Coronary artery (tissue), 2 donors: ENCODE results near the gene KCNH4.

Experiments used
- DNase-seq: peaks from one replicate; pipeline ENCODE4 v3.0.0-alpha.2; 2017; ENCODE audit warnings: low spot score
- H3K27ac ChIP-seq, 2 donors: fragments of 200-600 bp; sonication (generic); one replicate each; pipeline ENCODE4 v1.5.1; 2016 to 2019
- H3K4me3 ChIP-seq: fragments of 200-600 bp; sonication (generic); 2 replicates; pipeline ENCODE4 v1.5.1; 2016; ENCODE audit warnings: mild to moderate bottlenecking, moderate library complexity
- TF ChIP-seq, protein P1 (sequence below): fragments of 200-600 bp; sonication (generic); IDR thresholded peaks from one replicate; pipeline ENCODE4 v1.5.1; 2019; ENCODE audit warnings: antibody characterized with exemption

Gene KCNH4

GRCh38 chr17:42201458-42201772 is 20.5 kb upstream of the KCNH4 start:
- TF ChIP-seq, protein P1, sequence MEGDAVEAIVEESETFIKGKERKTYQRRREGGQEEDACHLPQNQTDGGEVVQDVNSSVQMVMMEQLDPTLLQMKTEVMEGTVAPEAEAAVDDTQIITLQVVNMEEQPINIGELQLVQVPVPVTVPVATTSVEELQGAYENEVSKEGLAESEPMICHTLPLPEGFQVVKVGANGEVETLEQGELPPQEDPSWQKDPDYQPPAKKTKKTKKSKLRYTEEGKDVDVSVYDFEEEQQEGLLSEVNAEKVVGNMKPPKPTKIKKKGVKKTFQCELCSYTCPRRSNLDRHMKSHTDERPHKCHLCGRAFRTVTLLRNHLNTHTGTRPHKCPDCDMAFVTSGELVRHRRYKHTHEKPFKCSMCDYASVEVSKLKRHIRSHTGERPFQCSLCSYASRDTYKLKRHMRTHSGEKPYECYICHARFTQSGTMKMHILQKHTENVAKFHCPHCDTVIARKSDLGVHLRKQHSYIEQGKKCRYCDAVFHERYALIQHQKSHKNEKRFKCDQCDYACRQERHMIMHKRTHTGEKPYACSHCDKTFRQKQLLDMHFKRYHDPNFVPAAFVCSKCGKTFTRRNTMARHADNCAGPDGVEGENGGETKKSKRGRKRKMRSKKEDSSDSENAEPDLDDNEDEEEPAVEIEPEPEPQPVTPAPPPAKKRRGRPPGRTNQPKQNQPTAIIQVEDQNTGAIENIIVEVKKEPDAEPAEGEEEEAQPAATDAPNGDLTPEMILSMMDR: no peak
- Histone ChIP-seq H3K27ac (peak overlapping the region in 1 of 2 donors; percentile 26), H3K4me3 (no peak overlapping the region)
- DNase-seq: no peak

- no peak for DNase-seq
- Histone ChIP-seq H3K4me3 (no peak overlapping the region), H3K27ac (peak overlapping the region in 1 of 2 donors; percentile 26)
- TF ChIP-seq, protein P1: no peak
Measured at GRCh38 chr17:42200706-42201457, 19.9 kb upstream of the KCNH4 start.

DNA sequence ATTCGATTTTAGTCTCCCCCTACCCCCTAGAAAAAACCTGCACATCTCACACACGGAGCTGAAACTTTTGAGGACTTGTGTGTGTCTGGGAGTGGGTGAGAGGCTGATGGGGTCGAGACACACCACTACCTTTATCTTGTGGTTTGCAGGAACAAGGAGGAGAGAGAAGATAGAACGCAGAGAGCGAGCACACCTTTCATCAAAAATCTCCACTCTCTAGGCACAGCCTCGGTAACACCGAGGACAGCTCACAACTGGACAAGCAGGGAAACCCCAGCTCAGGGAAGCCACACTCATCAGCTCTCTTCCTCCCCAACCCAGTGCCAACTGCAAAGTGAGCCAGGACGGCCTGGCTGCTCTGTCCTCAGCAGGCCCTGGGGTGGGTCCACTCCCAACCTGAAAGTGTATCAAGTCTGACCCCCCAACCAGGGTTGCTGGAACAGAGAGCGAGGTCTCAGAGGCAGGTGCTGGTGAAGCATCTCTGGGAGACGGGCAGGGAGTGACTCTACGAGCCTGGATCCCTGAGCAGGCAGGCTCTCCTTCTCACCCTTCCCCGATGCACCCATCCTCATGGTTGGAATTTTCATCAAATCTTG is 18.6 kb upstream of the KCNH4 start:
- Histone ChIP-seq H3K27ac (peak overlapping the region in 1 of 2 donors; percentile 12), H3K4me3 (no peak overlapping the region)
- TF ChIP-seq, protein P1: no peak
- no peak for DNase-seq

- TF ChIP-seq, protein P1: no peak
- Histone ChIP-seq H3K4me3 (no peak overlapping the region), H3K27ac (peak overlapping the region in 1 of 2 donors; percentile 43)
- no peak for DNase-seq
Measured at GRCh38 chr17:42198897-42199296, 18.0 kb upstream of the KCNH4 start.

DNA sequence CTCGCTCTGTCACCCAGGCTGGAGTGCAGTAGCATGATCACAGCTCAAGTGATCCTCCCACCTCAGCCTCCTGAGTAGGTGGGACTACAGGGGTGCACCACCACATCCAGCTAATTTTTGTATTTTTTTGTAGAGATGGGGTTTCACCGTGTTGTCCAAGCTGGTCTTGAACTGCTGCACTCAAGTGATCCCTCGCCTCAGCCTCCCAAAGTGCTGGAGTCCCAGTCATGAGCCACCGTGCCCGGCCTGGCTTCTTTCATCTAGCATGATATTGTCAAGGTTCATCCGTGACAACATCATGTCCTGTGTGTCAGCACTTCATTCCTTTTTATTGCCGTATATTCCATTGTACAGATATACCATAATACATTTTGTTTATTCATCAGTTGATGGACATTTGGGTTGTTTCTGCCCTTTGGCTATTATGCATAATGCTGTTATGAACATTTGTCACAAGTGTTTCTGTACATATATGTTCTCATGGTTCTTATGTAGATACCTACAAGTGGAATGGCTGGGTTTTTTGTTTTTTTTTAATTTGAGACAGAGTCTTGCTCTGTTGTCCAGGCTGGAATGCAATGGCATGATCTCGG is 16.7 kb upstream of the KCNH4 start:
- TF ChIP-seq, protein P1: no peak
- H3K27ac ChIP-seq: no peak overlapping the region
- no peak overlapping the region for H3K4me3 ChIP-seq
- DNase-seq: no peak

DNA sequence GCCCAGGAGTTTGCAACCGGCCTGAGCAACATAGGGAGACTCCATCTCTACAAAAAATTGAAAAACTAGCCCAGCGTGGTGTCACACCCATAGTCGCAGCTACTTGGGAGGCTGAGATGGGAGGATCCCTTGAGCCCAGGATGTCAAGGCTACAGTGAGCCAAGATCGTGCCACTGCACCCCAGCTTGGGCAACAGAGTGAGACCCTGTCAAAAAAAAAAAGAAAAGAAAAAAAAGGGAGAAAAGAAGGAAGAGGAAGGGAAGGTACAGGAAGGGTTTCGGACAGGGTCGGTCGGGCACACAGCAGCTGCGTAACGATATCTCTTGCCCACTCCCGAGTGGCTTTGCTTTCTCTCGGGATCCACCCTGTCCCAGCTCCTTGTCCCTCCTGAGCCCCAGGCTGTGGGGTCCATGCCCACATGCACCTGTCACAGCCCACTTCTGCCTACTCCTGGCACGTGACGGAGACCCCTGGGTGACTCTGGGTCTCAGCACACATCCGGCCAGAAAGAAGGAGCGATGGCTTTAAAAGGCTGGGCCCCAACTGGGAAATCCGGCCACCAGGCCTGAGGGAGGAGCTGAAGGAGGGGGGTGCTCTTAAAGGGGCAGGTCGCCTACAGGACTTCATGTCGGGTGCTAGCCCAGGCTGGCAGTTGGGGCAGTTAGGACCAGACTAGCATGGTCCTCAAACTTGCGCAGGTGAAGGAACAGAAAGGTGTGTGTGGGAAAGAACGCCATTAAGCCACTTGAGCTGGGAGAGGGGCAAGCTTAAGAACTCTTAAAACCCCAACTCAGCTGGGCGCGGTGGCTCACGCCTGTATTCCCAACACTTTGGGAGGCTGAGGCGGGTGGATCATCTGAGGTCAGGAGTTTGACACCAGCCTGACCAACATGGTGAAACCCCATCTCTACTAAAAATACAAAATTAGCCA is 13.3 kb upstream of the KCNH4 start, which contains the start of gene GHDC:
Gene GHDC (minus strand): TSS at position 526 of the 931 bp plus-strand sequence. CDS start 913 bp downstream, outside the sequence.
- TF ChIP-seq, protein P1: no peak
- Histone ChIP-seq H3K4me3 (peak within 1 kb of the TSS; percentile 75), H3K27ac (peak within 1 kb of the TSS; percentile 34 to 87)
- peak; percentile 85 for DNase-seq
